HEK293 (cell line): ENCODE results near the gene UNK.
"Not testable (repeated sequence)": the region's sequence is repeated elsewhere in the genome, so short reads cannot be mapped to it uniquely, and the experiment has no call there.

ENCODE experiments used
- CTCF ChIA-PET: fragments of 350-600 bp; formaldehyde crosslinking; extraction: SDS; loops from one replicate; lab custom pipeline; 2021; ENCODE audit warnings: antibody characterized with exemption; lab: Yijun Ruan, JAX
- POLR2A ChIA-PET: fragments of 300-600 bp; formaldehyde crosslinking; extraction: SDS; loops from one replicate; lab custom pipeline; 2020; ENCODE audit warnings: antibody characterized with exemption, inconsistent platforms; lab: Yijun Ruan, JAX
- H3K27ac ChIP-seq: fragments of 200-500 bp; sonication (Bioruptor generic); 2 replicates; pipeline ENCODE4 v1.5.1; 2014; ENCODE audit warnings: low read depth, low read length, control low read depth, inconsistent platforms; ENCODE audit errors: extremely low read depth
- H3K36me3 ChIP-seq, 2 experiments: fragments of 200-500 bp in 1 of 2; sonication (Bioruptor generic) in 1 of 2; 1 replicate in 1 of 2; 2 replicates in 1 of 2; pipeline ENCODE4 v1.5.1; 2014 to 2017; ENCODE audit warnings: inconsistent platforms in 2 of 2, low read length in 2 of 2; ENCODE audit not compliant: control insufficient read depth in 2 of 2, insufficient read depth in 1 of 2
- H3K4me1 ChIP-seq: fragments of 200-500 bp; sonication (Bioruptor generic); 2 replicates; pipeline ENCODE4 v1.5.1; 2014; ENCODE audit warnings: mild to moderate bottlenecking, low read length, inconsistent platforms; ENCODE audit not compliant: control insufficient read depth, insufficient read depth
- H3K4me3 ChIP-seq: 2 replicates; pipeline ENCODE4 v1.5.1; 2011; ENCODE audit warnings: low read depth, mild to moderate bottlenecking, control low read depth, low read length, moderate library complexity
- H3K9me3 ChIP-seq: fragments of 200-500 bp; sonication (Bioruptor generic); 2 replicates; pipeline ENCODE4 v1.5.1; 2014; ENCODE audit warnings: low read depth, low read length, inconsistent platforms; ENCODE audit not compliant: control insufficient read depth, insufficient read depth
- ZBTB17 ChIP-seq: fragments of 450-650 bp; formaldehyde crosslinking; IDR thresholded peaks from 2 replicates; pipeline ENCODE4 v1.5.1; 2016; ENCODE audit warnings: missing biosample characterization, missing genetic modification characterization
- ZBTB8A ChIP-seq: fragments of 450-650 bp; formaldehyde crosslinking; IDR thresholded peaks from 2 replicates; pipeline ENCODE4 v1.5.1; 2016; ENCODE audit warnings: missing biosample characterization, missing genetic modification characterization
- ZFP69B ChIP-seq: fragments of 450-650 bp; formaldehyde crosslinking; IDR thresholded peaks from 2 replicates; pipeline ENCODE4 v1.5.1; 2016; ENCODE audit warnings: missing biosample characterization, missing genetic modification characterization
- ZNF121 ChIP-seq: fragments of 450-650 bp; formaldehyde crosslinking; IDR thresholded peaks from 2 replicates; pipeline ENCODE4 v1.5.1; 2016; ENCODE audit warnings: missing biosample characterization, missing genetic modification characterization
- ZNF24 ChIP-seq: fragments of 450-650 bp; formaldehyde crosslinking; IDR thresholded peaks from 2 replicates; pipeline ENCODE4 v1.5.1; 2016; ENCODE audit warnings: missing biosample characterization, missing genetic modification characterization
- ZNF335 ChIP-seq: fragments of 450-650 bp; formaldehyde crosslinking; conservative IDR thresholded peaks from 2 replicates; pipeline ENCODE4 v1.5.1; 2016; ENCODE audit warnings: missing biosample characterization, missing genetic modification characterization
- ZNF366 ChIP-seq: fragments of 450-650 bp; formaldehyde crosslinking; conservative IDR thresholded peaks from 2 replicates; pipeline ENCODE4 v1.5.1; 2016; ENCODE audit warnings: missing biosample characterization, missing genetic modification characterization
- ZNF394 ChIP-seq: fragments of 450-650 bp; formaldehyde crosslinking; IDR thresholded peaks from 2 replicates; pipeline ENCODE4 v1.5.1; 2016; ENCODE audit warnings: missing biosample characterization, missing genetic modification characterization, mild to moderate bottlenecking, moderate library complexity, borderline replicate concordance
- ZNF558 ChIP-seq: fragments of 450-650 bp; formaldehyde crosslinking; IDR thresholded peaks from 2 replicates; pipeline ENCODE4 v1.5.1; 2016; ENCODE audit warnings: missing biosample characterization, missing genetic modification characterization
- ZNF600 ChIP-seq: fragments of 450-650 bp; formaldehyde crosslinking; IDR thresholded peaks from 2 replicates; pipeline ENCODE4 v1.5.1; 2016; ENCODE audit warnings: missing biosample characterization, missing genetic modification characterization
- TF ChIP-seq, protein P1 (sequence below): fragments of 450-650 bp; formaldehyde crosslinking; IDR thresholded peaks from 2 replicates; pipeline ENCODE4 v1.5.1; 2016; ENCODE audit warnings: missing biosample characterization, missing genetic modification characterization, borderline replicate concordance
- TF ChIP-seq, protein P2 (sequence below): fragments of 450-650 bp; formaldehyde crosslinking; IDR thresholded peaks from 2 replicates; pipeline ENCODE4 v1.5.1; 2016; ENCODE audit warnings: missing biosample characterization, missing genetic modification characterization
- TF ChIP-seq, protein P3 (sequence below): fragments of 450-650 bp; formaldehyde crosslinking; IDR thresholded peaks from 2 replicates; pipeline ENCODE4; 2016; ENCODE audit warnings: missing biosample characterization, missing genetic modification characterization

The UNK gene

DNA sequence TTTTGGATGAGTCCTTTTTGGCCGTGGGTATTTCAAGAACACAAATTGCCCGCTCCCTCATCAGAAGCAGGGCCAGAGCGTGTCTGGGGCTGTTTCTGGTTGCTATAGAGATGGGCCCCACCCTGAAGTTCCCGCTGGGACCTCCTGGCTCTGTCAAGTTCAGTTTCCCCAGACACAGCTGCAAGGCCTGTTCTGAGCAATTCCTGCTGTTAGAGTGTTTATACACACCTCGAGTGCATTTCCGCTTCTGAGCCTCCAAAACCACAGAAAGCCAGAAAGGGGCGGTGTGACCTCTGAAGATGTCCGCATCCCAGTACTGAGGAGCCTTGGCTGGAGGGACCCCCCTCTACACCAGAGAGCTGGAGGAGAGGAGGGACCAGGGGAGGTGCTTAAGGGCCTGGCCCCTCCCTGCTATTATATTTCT, 79.9 kb downstream of the UNK start (continued):
- TF ChIP-seq ZNF600 (peak; percentile 50; the same call in 1 of the 2 replicates), ZFP69B (tag by site-specific recombination) (peak; percentile 78; the same call in 1 of the 2 replicates), ZNF24 (tag by site-specific recombination) (no peak)
- TF ChIP-seq, protein P1, sequence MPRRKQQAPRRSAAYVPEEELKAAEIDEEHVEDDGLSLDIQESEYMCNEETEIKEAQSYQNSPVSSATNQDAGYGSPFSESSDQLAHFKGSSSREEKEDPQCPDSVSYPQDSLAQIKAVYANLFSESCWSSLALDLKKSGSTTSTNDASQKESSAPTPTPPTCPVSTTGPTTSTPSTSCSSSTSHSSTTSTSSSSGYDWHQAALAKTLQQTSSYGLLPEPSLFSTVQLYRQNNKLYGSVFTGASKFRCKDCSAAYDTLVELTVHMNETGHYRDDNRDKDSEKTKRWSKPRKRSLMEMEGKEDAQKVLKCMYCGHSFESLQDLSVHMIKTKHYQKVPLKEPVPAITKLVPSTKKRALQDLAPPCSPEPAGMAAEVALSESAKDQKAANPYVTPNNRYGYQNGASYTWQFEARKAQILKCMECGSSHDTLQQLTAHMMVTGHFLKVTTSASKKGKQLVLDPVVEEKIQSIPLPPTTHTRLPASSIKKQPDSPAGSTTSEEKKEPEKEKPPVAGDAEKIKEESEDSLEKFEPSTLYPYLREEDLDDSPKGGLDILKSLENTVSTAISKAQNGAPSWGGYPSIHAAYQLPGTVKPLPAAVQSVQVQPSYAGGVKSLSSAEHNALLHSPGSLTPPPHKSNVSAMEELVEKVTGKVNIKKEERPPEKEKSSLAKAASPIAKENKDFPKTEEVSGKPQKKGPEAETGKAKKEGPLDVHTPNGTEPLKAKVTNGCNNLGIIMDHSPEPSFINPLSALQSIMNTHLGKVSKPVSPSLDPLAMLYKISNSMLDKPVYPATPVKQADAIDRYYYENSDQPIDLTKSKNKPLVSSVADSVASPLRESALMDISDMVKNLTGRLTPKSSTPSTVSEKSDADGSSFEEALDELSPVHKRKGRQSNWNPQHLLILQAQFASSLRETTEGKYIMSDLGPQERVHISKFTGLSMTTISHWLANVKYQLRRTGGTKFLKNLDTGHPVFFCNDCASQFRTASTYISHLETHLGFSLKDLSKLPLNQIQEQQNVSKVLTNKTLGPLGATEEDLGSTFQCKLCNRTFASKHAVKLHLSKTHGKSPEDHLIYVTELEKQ = no peak

DNA sequence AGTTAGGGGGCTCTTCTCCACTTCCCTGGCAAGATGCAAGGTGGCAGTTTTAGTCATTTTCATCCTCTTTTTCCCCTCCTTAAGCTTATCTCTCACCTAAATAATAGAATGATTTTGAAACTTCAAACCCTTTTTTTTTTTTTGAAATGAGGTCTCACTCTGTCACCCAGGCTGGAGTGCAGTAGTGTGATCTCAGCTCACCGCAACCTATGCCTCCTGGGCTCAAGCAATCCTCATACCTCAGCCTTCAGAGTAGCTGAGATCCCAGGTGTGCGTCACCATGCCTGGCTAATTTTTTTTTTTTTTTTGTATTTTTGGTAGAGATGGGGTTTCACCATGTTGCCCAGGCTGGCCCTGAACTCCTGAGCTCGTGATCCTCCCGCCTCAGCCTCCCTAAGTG, 80.3 kb downstream of the UNK start:
- CTCF ChIA-PET = interaction anchor here (0.7 to 1.5 kb wide), 5 partner anchors 9 to 115 kb away, joined by 3 to 8 read pairs (median 3); partner anchors contain the start of gene TRIM47

DNA sequence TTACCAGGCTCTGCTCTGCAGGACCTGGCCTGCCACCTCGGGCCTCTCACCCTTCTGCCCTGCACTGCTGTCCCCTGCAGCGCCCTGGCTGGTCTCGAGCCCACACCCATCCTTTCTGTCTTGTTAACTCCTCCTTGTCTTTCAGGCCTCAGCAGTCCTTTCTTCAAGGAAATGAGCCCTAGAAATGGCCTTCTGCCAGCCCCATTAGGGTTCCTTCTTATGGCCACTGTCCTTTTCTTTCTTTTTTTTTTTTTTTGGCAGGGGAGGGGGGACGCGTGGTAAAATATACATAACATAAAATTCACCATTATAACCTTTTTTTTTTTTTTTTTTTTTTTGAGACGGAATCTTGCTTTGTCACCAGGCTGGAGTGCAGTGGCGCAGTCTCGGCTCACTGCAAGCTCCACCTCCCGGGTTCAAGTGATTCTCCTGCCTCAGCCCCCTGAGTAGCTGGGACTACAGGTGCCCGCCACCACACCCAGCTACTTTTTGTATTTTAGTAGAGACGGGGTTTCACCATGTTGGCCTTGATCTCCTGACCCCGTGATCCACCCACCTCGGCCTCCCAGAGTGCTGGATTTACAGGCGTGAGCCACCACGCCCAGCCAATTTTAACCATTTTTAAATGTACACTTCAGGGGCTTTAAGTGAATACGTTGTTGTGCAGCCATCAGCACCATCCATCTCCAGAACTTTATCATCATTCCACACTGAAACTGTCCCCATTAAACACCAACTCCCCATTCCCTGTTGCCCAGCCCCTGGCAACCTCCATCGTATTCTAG, 81.0 kb downstream of the UNK start:
- POLR2A ChIA-PET = interaction anchor here (0.7 to 1.3 kb wide), 4 partner anchors 10 to 88 kb away, joined by 3 to 9 read pairs (median 6); partner anchors contain the start of genes TRIM65 and WBP2
- H3K9me3 ChIP-seq, H3K4me1 ChIP-seq, H3K36me3 ChIP-seq, H3K27ac ChIP-seq, H3K4me3 ChIP-seq: not testable (repeated sequence)
- CTCF ChIA-PET = interaction anchor here (0.6 to 1.0 kb wide), 3 partner anchors 8 to 21 kb away, joined by 3 to 8 read pairs (median 3); partner anchors contain the start of gene TRIM47

More for the DNA sequence above, 80.3 kb downstream of the UNK start:
- POLR2A ChIA-PET = interaction anchor here (0.7 to 1.3 kb wide), 5 partner anchors 10 to 88 kb away, joined by 3 to 9 read pairs (median 6); partner anchors contain the start of genes TRIM47, TRIM65 and WBP2
- not testable (repeated sequence) for H3K9me3 ChIP-seq, H3K4me1 ChIP-seq, H3K4me3 ChIP-seq, H3K27ac ChIP-seq, H3K36me3 ChIP-seq
- TF ChIP-seq, protein P2, sequence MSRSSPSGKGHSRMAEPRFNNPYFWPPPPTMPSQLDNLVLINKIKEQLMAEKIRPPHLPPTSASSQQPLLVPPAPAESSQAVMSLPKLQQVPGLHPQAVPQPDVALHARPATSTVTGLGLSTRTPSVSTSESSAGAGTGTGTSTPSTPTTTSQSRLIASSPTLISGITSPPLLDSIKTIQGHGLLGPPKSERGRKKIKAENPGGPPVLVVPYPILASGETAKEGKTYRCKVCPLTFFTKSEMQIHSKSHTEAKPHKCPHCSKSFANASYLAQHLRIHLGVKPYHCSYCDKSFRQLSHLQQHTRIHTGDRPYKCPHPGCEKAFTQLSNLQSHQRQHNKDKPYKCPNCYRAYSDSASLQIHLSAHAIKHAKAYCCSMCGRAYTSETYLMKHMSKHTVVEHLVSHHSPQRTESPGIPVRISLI (tag by site-specific recombination) = peak; percentile 35; the same call in 1 of the 2 replicates
- TF ChIP-seq ZNF366 (tag by site-specific recombination) (0 out of 2 replicates have a peak, but pooled peaks have one; percentile 34), ZBTB17 (tag by site-specific recombination) (peak; percentile 37; the same call in 1 of the 2 replicates), ZNF335 (tag by site-specific recombination) (peak; percentile 55), ZNF394 (tag by site-specific recombination) (peak; percentile 19; the same call in 1 of the 2 replicates), ZBTB8A (tag by site-specific recombination) (0 out of 2 replicates have a peak, but pooled peaks have one; percentile 0), ZNF558 (tag by site-specific recombination) (0 out of 2 replicates have a peak, but pooled peaks have one; percentile 11)

DNA sequence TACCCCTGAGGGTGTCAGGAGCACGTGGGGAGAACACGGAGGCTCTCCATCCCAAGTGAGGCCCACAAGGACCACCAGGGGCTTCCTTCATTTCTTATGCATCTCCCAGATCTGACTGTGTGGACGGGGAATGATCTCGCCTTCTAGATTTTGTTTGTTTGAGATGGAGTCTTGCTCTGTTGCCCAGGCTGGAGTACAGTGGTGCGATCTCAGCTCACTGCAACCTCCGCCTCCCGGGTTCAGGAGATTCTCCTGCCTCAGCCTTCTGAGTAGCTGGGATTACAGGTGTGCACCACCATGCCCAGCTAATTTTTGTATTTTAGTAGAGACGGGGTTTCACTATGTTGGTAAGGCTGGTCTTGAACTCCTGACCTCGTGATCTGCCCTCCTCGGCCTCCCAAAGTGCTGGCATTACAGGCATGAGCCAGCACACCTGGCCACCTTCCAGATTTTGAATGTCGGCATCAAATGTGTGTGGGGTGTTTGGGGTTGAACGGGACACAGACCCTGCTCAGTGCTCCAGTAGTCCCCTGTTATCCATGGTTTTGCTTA, 84.2 kb downstream of the UNK start:
- TF ChIP-seq, protein P3, sequence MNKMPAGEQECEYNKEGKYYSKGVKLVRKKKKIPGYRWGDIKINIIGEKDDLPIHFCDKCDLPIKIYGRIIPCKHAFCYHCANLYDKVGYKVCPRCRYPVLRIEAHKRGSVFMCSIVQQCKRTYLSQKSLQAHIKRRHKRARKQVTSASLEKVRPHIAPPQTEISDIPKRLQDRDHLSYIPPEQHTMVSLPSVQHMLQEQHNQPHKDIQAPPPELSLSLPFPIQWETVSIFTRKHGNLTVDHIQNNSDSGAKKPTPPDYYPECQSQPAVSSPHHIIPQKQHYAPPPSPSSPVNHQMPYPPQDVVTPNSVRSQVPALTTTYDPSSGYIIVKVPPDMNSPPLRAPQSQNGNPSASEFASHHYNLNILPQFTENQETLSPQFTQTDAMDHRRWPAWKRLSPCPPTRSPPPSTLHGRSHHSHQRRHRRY (tag by site-specific recombination) = 0 out of 2 replicates have a peak, but pooled peaks have one; percentile 42
- TF ChIP-seq ZNF121 (tag by site-specific recombination) = peak; percentile 91
- TF ChIP-seq, all 188 proteins: peak for 2; not testable (repeated sequence) for 186
- H3K36me3 ChIP-seq, H3K9me3 ChIP-seq, H3K4me3 ChIP-seq, H3K27ac ChIP-seq, POLR2A ChIA-PET, H3K4me1 ChIP-seq: not testable (repeated sequence)
- CTCF ChIA-PET = interaction anchor here (1.0 to 2.3 kb wide), 3 partner anchors 9 to 86 kb away, joined by 3 to 6 read pairs (median 4); partner anchors contain the start of gene TRIM47
